Fibroblast of peridontal ligament (primary cell): ENCODE results near the gene CHIT1.
A peak's percentile ranks its signal among the peaks of the same experiment; 100 is the strongest.

Source experiments
- DNase-seq: peaks from one replicate; pipeline ENCODE4 v3.0.0-alpha.2; 2010; ENCODE audit errors: extremely low read depth

The CHIT1 gene

GRCh38 chr1:203216274-203217138, 13.0 kb downstream of the CHIT1 start:
- DNase-seq: peak; percentile 84

- no peak for DNase-seq
Observed at GRCh38 chr1:203215573-203215972, 13.9 kb downstream of the CHIT1 start.

GRCh38 chr1:203214871-203215270, 14.6 kb downstream of the CHIT1 start:
- no peak for DNase-seq

- no peak for DNase-seq
Observed at GRCh38 chr1:203213126-203213525, 16.3 kb downstream of the CHIT1 start.

- no peak for DNase-seq
Observed at GRCh38 chr1:203211812-203212211, 17.7 kb downstream of the CHIT1 start.

GRCh38 chr1:203210988-203211387, 18.5 kb downstream of the CHIT1 start:
- no peak for DNase-seq

- no peak for DNase-seq
Observed at GRCh38 chr1:203210350-203210749, 19.1 kb downstream of the CHIT1 start.

- DNase-seq: no peak
Observed at GRCh38 chr1:203208181-203208580, 21.3 kb downstream of the CHIT1 start.

- no peak for DNase-seq
Observed at GRCh38 chr1:203207751-203208150, 21.7 kb downstream of the CHIT1 start.

- no peak for DNase-seq
Observed at GRCh38 chr1:203206129-203206687, 23.3 kb downstream of the CHIT1 start.

- no peak for DNase-seq
Observed at GRCh38 chr1:203204756-203205155, 24.7 kb downstream of the CHIT1 start.

- DNase-seq: peak; percentile 91
Observed at GRCh38 chr1:203202431-203203245, 26.8 kb downstream of the CHIT1 start.

- DNase-seq: no peak
Observed at GRCh38 chr1:203201516-203202205, 27.8 kb downstream of the CHIT1 start.

GRCh38 chr1:203200916-203201315, 28.6 kb downstream of the CHIT1 start:
- no peak for DNase-seq

GRCh38 chr1:203199816-203200571, 29.5 kb downstream of the CHIT1 start:
- DNase-seq: peak; percentile 93

GRCh38 chr1:203199481-203199815, 30.0 kb downstream of the CHIT1 start:
- no peak for DNase-seq

GRCh38 chr1:203199002-203199401, 30.5 kb downstream of the CHIT1 start:
- no peak for DNase-seq

- DNase-seq: peak; percentile 82
Observed at GRCh38 chr1:203197625-203198024, 31.8 kb downstream of the CHIT1 start.

- no peak for DNase-seq
Observed at GRCh38 chr1:203196371-203196770, 33.1 kb downstream of the CHIT1 start.

- no peak for DNase-seq
Observed at GRCh38 chr1:203190949-203191348, 38.5 kb downstream of the CHIT1 start.

- DNase-seq: peak; percentile 30
Observed at GRCh38 chr1:203189951-203190352, 39.5 kb downstream of the CHIT1 start.
